GM10847 (cell line): ENCODE data around the gene HOTAIR.

Experiments used
- POLR2A ChIP-seq: IDR thresholded peaks from 2 replicates; pipeline ENCODE4 v1.6.1; 2011; ENCODE audit not compliant: insufficient read length; ENCODE audit errors: extremely low read depth

The HOTAIR gene

GRCh38 chr12:53977596-53978445 lies 3.1 kb upstream of the HOTAIR start:
- TF ChIP-seq POLR2A: no peak

- TF ChIP-seq POLR2A: no peak
Observed at GRCh38 chr12:53976823-53977595, 2.3 kb upstream of the HOTAIR start.

GRCh38 chr12:53976172-53976822 lies 1.5 kb upstream of the HOTAIR start:
- TF ChIP-seq POLR2A: no peak

DNA sequence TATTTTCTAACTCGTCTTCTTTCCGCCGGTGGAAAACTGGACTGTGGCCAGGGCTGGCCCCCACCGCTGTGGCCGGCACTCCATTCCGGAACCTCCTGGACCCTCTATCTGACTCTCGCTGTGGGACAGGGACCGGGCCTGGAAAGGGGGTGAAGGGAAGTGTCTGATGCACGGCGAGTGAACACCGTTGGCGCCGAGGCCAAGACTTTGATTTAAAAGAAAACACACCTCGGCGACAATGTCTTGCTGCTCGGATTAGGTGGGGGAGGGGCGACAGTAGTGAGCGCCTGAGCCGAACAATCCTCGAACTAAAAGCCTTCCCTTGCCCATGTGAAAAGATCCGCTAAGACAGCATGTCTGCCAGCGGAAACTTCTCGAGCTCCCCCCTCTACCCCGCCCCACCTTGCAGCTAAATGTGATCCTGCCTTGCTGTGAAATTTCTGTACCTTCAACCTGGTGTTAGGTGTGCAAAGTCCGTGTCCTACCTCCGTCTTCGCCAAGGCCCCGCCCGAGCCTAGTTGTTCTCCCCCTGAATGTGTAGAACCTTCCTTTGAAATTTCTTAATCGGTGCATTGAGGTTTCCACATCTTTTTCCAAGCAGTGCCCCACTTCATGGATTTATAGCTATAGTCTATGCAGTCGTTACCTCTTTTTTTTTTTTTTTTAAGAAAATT lies 862 bp upstream of the HOTAIR start:
- no peak for TF ChIP-seq POLR2A

- TF ChIP-seq POLR2A: no peak
Observed at GRCh38 chr12:53975064-53975471, 314 bp upstream of the HOTAIR start.

GRCh38 chr12:53973236-53974042 lies 1.3 kb downstream of the HOTAIR start:
- TF ChIP-seq POLR2A: no peak

DNA sequence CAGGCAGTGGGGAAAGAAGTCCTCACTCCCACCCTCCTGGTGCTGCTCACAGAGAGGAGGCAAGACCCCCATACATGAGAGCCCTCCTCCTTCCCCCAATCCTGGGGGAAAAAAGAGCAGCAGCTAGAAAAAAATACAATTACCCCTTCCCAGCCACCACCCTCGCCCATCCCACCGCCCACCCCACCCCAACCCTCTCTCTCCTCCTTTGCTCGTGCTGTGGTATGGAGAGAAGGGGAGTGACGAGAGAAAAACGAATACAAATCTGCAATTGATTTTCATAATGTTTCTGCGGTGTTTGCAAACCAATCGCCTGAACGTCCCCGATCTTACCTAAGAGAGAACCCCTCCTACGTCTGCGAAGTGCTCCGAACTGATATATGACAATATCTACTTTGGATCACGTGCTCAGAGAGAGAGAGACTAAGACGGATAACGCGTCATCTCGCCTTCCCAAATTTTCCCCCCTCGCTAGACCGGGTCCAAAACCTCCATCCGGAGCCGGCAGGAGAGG lies 2.0 kb downstream of the HOTAIR start, which contains the start of gene HOXC11:
Gene HOXC11, plus strand, starts transcription at position 405 of the 514 bp plus-strand sequence. CDS start 116 bp downstream, outside the sequence.
- TF ChIP-seq POLR2A: no peak

GRCh38 chr12:53972152-53972702 lies 2.5 kb downstream of the HOTAIR start:
- no peak for TF ChIP-seq POLR2A

GRCh38 chr12:53971686-53972085 lies 3.1 kb downstream of the HOTAIR start:
- no peak for TF ChIP-seq POLR2A

DNA sequence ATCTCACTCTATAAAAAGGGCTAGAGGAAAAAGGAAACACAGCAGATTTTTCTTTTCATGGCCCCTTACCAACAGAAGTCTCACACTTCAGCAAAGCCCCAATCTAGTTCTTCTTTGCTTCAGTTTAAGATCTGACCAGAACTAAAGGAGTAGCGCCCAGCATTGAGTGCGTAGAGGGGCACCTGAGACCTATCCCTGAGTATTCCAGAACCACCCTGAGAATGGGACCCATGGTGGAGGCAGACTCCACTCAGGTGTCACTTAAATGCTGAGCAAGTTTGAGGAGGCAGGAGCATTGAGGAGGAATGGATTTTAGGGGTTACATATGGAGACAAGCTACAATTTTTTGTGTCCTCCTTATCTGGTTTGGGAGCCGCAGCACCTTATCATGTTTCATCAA lies 3.6 kb downstream of the HOTAIR start:
- no peak for TF ChIP-seq POLR2A

GRCh38 chr12:53970451-53970850 lies 4.3 kb downstream of the HOTAIR start:
- TF ChIP-seq POLR2A: no peak

GRCh38 chr12:53969588-53970259 lies 5.0 kb downstream of the HOTAIR start:
- TF ChIP-seq POLR2A: no peak
